Measurements from ENCODE around the gene PTPRK.

DNA sequence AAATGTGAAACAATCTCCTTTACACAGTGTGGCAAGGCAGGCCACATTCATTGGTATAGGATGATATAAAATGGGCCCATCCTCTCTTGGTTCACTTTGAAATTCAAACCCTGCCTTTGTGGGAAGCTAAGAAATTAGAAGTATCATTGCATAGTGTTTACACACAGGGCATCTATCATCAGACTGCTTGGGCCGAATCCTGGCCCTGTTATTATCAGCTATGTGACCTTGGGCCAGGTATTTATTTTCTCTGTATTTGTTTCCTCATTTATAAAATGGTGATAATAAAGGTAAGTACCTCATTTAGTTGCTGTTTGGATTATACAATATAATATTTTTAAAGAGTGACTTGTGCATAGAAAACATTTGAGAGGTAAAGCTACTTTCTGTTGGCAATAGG, 45.5 kb downstream of the PTPRK start:
- TF ChIP-seq POLR2A (IDR thresholded peaks at IDR 0.05) (no peak), EP300 (IDR thresholded peaks at IDR 0.05) (no peak)
- TF ChIP-seq, protein P1, sequence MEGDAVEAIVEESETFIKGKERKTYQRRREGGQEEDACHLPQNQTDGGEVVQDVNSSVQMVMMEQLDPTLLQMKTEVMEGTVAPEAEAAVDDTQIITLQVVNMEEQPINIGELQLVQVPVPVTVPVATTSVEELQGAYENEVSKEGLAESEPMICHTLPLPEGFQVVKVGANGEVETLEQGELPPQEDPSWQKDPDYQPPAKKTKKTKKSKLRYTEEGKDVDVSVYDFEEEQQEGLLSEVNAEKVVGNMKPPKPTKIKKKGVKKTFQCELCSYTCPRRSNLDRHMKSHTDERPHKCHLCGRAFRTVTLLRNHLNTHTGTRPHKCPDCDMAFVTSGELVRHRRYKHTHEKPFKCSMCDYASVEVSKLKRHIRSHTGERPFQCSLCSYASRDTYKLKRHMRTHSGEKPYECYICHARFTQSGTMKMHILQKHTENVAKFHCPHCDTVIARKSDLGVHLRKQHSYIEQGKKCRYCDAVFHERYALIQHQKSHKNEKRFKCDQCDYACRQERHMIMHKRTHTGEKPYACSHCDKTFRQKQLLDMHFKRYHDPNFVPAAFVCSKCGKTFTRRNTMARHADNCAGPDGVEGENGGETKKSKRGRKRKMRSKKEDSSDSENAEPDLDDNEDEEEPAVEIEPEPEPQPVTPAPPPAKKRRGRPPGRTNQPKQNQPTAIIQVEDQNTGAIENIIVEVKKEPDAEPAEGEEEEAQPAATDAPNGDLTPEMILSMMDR (IDR thresholded peaks at IDR 0.05) = no peak

Measured in suprapubic skin (tissue), 3 donors.